ENCODE measurements around the gene SH3BP1. TPM values are rescaled to one million over a fixed set of nuclear protein-coding genes. Genes with fewer than 3 reads are reported as not detected.

Gene SH3BP1
- total RNA-seq, 1 donor from 2014 or later = 15.1 TPM

DNA sequence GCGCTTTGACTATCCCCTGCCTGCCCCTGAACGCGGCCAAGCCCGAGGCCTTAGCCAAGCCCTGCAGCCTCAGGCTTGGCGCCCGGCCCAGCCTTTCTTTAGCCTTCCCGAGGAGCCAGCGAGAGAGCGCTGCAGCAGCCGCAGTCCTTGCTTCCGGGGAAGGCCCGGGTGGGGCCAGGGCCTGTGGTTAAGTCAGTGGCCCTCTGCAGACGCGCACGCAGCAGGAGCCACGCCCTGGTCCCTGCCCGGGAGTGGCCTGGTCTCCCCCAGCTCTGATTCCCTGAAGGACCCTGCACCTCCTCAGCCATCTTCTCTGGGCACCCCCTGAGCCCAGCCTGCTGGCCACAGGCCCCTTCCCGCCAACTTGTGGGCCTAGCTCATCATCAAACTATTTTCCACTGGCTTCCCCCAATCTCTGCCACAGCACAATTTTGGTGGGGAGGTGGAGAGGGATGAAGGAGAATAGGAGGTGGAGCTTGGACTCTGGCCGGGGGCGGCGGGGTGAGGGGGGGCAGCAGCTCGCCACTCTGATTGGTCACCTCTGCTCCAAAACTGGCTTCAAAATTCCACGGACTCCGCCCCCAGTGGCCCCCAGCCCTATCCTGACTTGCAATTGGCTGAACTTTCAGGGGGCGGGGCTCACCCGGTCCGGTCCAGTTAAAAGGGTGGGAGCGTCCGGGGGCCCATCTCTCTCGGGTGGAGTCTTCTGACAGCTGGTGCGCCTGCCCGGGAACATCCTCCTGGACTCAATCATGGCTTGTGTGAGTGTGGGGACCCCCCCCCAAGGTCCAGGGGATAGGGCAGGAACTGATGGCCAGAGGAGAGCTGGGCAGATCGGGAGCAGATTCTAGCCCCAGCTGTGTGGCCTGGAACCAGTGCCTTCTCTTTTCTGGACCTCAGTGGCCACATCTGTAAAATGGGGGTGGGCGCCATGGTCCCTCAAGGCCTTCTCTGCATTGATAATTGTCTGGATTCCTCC is 35.8 kb downstream of the SH3BP1 start, which contains the start of gene LGALS1:
TSS of gene LGALS1 (plus strand) at position 686 of the 979 bp plus-strand sequence. CDS start at position 753, 67 bp downstream.
- peak within 1 kb of the TSS; percentile 75 for H3K4me3 ChIP-seq (ENCODE audit: low read depth, low read length)
- TF ChIP-seq, protein P1, sequence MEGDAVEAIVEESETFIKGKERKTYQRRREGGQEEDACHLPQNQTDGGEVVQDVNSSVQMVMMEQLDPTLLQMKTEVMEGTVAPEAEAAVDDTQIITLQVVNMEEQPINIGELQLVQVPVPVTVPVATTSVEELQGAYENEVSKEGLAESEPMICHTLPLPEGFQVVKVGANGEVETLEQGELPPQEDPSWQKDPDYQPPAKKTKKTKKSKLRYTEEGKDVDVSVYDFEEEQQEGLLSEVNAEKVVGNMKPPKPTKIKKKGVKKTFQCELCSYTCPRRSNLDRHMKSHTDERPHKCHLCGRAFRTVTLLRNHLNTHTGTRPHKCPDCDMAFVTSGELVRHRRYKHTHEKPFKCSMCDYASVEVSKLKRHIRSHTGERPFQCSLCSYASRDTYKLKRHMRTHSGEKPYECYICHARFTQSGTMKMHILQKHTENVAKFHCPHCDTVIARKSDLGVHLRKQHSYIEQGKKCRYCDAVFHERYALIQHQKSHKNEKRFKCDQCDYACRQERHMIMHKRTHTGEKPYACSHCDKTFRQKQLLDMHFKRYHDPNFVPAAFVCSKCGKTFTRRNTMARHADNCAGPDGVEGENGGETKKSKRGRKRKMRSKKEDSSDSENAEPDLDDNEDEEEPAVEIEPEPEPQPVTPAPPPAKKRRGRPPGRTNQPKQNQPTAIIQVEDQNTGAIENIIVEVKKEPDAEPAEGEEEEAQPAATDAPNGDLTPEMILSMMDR (conservative IDR thresholded peaks at IDR 0.05; ENCODE audit: low read depth, low read length) = no peak
- DNase-seq (ENCODE audit: low read depth) = no peak

DNA sequence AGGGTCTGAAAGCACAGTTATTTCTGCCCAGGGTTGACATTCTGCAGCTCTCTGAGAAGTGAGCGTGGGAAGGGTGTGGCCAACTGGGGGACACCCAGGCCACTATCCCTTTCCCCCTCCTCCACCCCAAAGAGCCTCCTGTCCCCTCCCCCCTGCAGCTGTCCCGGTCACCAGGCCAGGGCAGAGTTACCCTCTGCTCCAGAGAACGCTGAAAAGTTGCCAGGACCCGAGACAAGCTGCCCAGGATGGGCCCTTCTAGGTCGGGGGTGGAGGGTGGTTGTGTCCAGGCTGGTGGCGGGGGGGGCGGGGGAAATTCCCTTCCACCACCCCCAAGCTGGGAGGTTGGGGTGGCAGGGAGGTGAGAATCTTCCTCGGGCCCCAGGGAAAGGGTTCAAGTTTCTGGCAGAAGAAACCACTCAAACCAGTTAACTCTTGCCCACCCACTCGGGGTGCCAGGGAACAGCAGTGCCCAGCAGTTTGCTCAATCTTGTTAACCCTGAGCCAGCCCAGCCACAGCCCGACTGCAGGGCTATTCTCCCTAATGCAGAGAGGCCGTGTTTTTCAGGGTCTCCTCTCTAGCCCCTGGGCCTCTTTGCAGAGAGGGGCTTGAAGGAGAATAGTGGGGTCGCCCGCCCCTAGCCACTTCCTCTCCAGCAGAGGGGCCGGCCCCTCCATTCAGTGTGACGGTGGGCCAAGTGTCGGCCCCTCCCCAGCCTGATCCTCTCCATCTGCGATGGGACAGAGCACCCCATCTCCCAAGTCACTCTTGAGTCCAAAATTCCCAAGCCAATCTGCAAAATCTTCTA is 36.7 kb downstream of the SH3BP1 start:
- TF ChIP-seq, protein P1 (conservative IDR thresholded peaks at IDR 0.05; ENCODE audit: low read depth, low read length) = no peak
- no peak for DNase-seq (ENCODE audit: low read depth)
- peak overlapping the region; percentile 75 for H3K4me3 ChIP-seq (ENCODE audit: low read depth, low read length)

DNA sequence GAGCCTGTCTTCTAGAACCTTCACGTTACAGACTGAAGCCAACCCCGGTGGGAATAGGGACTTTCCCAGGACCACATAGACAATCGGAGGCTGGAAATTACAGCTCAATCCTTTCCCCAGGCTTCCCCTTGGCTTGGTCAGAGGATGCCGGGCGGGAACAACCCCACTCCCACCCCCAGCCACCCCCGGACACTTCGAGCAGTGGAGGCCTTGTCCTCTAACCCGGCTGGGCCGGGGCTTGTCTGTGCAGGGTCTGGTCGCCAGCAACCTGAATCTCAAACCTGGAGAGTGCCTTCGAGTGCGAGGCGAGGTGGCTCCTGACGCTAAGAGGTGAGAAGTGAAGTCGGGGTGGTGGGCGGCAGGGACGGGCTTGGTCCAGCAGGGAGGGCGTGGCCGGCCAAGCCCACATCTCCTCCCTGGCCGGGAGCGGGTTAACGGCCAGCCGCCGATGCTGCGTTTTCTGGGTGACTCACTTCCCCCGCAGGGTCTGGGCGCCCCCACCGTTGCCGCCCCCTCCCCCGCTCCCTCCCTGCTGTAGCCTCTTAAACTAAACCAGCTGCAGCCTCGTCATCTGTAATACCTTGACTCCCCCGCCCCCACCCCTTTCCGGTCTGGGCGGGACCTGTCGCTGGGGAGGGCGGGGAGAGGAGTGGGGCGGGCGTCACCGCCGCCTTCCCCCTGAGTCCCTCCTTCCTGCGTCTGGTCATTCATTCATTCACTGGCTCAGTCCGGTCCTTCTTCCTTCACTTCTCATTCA is 37.4 kb downstream of the SH3BP1 start:
- DNase-seq (ENCODE audit: low read depth) = no peak
- peak overlapping the region; percentile 75 for H3K4me3 ChIP-seq (ENCODE audit: low read depth, low read length)
- TF ChIP-seq, protein P1 (conservative IDR thresholded peaks at IDR 0.05; ENCODE audit: low read depth, low read length) = no peak

DNA sequence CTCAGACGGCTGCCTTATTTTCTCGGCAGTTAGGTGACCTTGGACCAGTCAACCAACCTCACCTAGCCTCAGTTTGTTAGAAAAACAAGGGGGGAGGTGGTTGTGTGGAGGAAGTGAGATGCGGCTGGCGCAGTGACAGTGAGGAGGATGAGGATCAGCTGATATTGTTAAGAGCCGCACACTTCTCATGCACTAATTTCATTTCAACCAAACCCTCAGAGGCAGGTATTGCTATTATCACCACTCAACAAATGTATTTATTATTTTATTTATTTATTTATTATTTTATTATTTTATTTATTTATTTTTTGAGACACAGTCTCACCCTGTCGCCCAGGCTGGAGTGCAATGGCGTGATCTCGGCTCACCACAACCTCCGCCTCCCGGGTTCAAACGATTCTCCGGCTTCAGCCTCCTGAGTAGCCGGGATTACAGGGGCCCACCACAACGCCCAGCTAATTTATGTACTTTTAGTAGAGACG is 38.1 kb downstream of the SH3BP1 start:
- no peak for DNase-seq (ENCODE audit: low read depth)
- peak overlapping the region; percentile 75 for H3K4me3 ChIP-seq (ENCODE audit: low read depth, low read length)
- TF ChIP-seq, protein P1 (conservative IDR thresholded peaks at IDR 0.05; ENCODE audit: low read depth, low read length) = no peak

DNA sequence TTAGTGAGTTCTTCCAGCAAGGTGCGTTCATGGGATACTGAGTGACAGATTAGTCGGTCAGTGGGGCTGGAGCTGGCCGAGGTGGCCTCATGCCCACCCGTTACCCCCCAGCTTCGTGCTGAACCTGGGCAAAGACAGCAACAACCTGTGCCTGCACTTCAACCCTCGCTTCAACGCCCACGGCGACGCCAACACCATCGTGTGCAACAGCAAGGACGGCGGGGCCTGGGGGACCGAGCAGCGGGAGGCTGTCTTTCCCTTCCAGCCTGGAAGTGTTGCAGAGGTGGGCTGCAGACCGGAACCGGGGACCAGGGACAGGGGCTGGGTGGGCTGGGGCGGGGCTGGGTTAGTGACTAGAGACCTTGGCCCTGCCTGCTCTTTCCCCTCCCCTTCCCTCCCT is 38.9 kb downstream of the SH3BP1 start:
- TF ChIP-seq, protein P1 (conservative IDR thresholded peaks at IDR 0.05; ENCODE audit: low read depth, low read length) = no peak
- H3K4me3 ChIP-seq (ENCODE audit: low read depth, low read length) = peak overlapping the region; percentile 75
- no peak for DNase-seq (ENCODE audit: low read depth)

DNA sequence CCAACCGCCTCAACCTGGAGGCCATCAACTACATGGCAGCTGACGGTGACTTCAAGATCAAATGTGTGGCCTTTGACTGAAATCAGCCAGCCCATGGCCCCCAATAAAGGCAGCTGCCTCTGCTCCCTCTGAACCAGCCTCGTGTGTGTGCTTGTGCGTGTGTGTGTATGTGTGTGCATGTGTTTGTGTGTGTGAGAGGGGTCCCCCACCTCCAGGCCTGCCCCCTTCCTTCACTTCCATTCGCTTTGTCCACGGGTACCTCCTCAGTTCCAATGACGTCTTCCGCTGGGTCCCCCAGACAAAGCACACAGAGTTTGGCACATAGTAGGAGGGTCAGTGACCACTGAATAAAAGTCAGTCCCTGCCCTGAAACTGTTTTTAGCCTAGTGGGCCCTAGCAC is 40.2 kb downstream of the SH3BP1 start:
- TF ChIP-seq, protein P1 (conservative IDR thresholded peaks at IDR 0.05; ENCODE audit: low read depth, low read length) = no peak
- no peak overlapping the region for H3K4me3 ChIP-seq (ENCODE audit: low read depth, low read length)
- no peak for DNase-seq (ENCODE audit: low read depth)

Measured in epithelial cell of proximal tubule (primary cell).